GM21723 (cell line): ENCODE data around the gene APLN.

ENCODE experiments used
- ATAC-seq: cut with Tn5 transposase; IDR thresholded peaks from one replicate; pipeline ENCODE4 v1.9.1; 2021; ENCODE audit warnings: mild to moderate bottlenecking, moderate library complexity; ENCODE audit not compliant: unreplicated experiment

Gene APLN

DNA sequence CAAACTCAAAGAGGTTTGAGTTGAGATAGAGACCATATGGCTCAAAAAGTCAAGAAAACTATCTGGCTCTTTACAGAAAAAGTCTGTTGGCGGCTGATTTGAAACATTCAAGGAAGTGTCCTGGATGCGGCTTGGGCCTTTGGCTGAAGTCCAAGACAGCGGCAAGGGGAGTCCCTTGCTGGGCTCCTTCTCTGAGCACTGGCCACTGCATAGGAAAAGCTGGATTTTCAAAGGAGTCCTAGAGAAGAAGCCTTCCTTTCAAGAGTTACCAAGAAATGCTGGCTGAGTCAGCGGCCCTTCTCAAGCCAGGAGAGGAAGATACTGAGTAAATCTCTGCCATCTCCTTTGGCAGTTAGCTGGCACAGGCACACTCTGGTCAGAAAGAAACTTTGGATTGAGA is 12.1 kb downstream of the APLN start:
- no peak for ATAC-seq

DNA sequence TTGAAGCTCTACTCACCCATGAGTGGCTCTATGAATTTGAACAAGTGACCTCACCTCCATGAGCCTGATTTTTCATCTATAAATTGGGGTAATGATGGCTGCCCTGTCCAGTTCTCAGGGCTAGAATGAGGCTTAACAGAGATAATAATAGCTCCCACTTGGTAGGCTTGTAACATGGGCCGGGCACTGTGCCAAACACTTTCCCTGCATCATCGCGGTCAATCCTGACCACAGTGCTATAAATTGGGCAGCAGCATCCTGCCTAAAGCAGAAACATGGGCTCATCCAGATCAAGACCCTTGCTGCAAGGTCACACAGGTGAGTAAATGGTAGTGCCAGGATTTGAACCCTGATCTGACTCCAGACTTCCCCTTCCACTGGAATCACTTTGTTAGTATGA is 12.8 kb downstream of the APLN start:
- no peak for ATAC-seq

DNA sequence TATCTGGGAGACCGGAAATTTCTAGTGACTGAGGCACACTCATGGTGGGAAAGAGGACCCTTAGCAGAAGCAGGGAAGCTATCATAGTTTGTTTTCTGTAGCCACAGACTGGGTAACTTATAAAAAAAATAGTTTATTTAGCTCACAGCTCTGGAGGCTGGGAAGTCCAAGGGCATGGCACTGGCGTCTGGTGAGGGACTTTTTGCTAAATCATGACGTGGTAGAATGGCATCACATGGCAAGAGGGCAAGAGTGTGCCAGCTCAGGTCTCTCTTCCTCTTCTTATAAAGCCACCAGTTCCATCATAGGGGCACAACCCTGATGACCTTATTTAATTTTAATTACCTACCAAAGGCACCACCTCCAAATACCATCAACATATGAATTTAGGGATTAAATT is 13.3 kb downstream of the APLN start:
- ATAC-seq = no peak

DNA sequence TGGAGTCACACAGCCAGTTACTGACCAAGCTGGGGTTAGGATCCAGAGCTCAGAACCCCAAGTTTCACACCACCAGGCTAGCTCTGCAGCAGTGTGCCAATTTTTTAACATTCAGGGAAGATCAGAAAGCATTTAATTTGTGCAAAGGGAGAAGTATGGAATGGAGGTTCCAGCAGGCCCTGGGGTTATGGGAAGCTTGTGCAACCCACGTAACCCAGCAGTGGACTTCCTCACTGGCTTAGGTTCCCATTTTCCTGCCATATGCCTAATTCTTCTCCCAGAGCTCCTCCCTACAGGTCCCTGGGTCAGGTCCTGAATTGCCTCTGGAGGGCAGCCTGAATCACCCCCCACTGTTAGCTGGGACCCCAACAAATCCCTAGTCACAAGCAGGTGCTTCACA is 14.0 kb downstream of the APLN start:
- ATAC-seq = no peak

DNA sequence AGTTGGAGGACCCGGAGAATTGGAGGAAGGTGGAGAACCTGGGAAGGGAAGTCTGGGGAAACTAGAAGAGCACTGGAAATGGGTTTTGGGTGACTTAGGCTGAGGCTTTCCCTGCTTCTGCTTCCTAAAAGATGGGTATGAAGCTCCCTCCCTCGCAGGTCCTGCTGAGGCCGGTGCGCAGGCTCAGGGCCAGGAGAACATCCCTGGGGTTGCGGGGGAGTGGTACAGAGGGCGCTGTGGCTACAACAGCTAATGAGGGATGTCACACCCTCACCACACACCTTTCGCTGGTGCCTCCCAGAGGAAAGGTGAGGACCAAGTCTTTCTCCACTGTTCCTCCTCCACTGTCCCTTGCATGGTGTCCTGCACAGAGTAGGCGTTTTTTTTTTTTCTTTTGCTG is 15.8 kb downstream of the APLN start:
- no peak for ATAC-seq

DNA sequence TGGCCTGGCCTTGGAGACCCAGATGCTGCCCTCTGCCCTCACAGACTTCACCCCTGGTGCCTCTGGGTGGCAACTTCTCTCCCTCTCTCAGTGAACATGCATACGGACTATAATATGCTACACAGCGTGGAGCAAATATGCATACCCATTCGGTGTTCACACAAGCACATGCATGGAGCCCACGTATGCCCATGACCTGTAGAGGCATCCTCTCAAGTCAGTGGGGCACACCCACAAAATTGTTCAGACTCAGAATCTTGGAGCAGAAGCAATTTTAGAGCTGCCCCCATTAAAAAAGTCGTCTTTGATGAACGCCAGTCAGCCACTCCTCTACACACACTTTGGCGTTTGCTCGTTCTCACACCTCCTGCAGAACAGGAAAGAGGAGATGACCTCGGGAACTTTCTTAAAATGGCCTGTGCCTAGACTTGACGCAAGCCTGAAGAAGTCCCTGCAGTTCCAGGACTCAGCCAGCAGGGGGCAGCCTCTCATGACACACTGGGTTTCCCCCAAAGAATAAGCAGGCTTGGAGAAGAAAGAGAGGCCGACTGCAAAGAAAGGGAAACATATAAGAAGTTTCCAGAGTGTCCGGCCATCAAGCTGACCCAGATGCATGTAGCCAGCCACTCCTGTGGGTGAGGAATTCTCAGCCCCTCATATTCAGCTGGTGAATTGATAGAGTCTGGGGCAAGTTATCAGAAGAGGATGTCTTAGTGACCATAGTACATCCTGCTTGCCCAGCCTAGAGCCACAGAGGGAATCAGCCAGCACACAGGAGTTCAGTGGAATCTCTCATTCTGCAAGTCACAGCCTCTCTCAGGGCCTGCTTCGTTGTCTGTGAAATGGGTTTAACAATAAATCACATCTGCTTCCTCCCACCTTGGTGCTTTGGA is 17.3 kb downstream of the APLN start:
- peak; percentile 81 for ATAC-seq

DNA sequence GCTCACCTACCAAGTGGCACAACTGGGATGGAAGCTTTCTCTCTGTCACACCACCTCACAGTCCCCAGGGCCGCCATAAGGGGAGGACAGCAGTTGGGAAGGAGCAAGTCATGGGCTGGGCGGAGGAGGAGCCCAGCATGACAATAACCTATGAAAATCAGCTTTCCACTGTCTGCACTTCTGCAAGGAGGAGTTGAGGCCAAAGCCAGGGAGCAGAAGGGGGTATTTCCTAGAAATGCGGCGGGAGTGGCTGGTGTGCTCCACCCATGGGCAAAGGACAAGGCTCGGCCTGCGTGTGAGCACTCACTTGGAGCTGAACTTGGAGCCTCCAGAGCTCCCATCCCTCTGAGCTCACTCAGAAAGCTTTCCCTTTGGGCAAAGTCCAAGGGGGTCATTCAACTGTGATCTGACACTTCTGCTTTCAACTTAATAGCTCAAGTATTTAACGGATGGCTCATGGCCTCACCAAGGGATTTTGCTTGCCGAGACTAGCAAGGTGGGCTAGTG is 18.5 kb downstream of the APLN start:
- no peak for ATAC-seq

DNA sequence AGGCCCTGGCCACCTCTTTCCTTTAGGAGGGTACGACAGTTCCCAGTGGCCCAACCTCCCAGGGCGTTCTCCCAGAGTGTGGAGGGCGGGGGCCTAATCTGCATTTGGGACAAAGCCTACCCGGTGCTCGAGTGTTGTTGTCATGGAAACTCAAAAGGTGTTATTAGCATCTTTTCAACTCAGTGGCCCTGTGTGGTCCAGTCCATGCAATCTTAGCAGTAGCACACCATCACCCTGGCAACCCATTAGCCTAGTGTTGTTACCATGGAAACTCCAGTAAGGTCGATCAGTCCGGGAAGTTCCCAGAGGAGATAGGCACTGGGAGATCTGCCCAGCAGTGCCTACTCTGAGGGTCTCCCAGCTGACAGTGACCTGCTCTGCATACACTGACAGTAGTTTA is 20.2 kb downstream of the APLN start:
- ATAC-seq = no peak

DNA sequence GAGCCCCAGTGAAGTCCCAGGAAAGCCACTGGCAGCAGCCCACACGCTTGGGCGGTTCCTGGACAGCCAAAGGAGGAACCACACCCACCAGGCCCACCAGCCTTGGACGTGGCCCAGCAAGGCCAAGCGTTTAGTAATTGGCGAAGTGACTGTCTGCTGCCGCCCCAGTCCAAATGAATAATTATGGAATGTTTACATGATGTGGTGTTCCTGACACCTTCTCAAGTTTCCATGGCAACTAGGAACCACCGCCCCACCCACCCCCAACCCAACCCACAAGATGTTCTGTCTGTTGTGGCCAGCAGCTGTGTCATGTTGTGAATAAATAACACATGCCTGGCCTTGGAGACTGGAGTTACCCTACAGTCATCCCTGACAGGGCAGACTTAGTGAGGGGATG is 22.3 kb downstream of the APLN start:
- no peak for ATAC-seq

DNA sequence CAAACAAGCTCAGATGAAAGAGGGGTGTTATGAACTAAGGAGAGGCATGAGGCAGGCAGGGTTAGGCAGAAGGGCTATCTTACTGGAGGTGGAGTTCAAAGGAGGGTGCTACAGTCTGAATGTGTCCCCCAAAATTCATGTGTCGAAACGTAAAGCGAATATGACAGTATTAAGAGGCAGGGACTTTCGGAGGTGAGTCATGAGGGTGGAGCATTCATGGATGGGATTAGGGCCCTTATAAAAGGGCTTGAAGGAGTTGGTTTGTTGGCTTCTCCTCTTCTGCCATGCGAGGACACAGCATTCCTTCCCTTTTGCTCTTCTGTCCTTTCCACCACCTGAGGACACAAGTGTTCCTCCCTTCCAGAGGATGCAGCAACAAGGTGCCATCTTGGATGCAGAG is 22.9 kb downstream of the APLN start:
- no peak for ATAC-seq

DNA sequence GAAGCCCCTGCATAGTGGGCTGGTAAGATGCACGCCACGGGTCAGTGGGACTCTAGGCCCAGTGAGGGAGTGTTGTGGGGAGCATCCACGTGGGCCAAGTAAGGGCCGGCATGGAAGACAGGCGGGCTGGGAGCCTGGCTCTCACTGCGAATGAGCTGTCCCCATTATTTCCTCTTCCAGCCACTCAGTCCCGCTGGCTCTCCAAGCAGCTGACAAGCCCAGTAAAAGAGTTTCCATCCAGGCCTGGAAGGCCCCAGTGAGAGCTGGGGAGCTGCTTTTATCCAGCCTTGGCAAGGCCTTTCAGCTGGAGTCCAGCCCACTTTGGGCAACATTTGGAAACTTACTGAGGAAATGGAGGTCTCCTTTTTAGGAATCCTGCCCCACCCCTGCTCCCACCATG is 24.9 kb downstream of the APLN start:
- ATAC-seq = no peak

DNA sequence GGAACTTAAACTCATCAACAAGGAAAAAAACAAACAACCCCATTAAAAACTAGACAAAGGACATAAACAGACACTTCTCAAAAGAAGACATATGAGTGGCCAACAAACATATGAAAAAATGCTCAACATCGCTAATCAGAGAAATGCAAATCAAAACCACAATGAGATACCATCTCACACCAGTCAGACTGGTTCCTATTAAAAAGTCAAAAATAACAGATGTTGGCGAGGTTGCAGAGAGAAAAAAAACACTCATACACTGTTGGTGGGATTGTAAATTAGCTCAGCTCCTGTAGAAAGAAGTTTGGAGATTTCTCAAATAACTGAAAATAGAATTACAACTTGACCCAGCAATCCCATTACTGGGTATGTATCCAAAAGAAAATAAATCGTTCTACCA is 28.7 kb downstream of the APLN start:
- no peak for ATAC-seq

DNA sequence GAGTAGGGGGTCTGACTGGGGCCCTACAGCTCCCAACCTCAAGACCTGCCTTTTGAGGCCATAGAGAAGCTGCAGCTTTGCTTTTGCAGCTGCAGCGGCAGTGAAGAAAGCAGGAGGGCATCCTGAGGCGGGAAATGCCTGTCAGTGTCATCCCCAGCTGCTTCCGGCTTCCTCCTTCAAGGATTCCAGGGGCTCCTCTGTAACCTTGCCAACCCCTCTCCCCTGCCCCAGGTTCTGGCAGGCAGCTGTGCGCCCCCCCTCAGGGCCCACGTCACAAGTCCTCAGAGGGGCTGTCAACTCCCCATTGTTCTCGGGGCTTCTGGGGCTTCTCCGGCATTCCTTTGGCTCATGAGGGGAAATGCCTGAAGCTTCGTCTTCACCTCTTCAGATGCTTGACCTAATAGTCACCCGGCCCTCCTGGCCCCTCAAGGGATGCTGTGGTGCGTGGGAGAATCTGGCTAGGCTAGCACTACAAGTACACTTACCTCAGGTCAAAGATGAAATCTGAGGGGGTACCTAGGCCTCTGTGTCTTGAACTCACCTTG is 31.9 kb downstream of the APLN start:
- ATAC-seq = no peak

DNA sequence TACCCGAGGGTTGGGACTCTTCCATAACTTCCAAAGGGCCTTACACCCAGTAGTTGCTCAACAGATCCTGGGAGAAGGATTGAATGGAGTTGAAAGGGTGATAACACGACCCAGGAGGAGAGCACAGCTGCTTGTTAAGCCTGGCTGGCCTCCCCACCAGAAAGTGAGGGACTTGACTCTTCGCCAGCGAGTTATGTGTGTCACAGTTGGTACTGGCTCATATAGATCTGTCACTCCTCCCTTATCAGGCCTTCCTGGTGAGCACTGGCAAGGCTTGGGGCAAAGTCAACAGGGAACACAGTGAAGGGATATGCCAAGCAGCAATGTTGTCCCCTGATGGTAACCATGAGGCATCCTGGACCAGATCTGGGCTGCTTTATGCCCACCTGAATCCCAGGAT is 35.8 kb downstream of the APLN start:
- no peak for ATAC-seq

DNA sequence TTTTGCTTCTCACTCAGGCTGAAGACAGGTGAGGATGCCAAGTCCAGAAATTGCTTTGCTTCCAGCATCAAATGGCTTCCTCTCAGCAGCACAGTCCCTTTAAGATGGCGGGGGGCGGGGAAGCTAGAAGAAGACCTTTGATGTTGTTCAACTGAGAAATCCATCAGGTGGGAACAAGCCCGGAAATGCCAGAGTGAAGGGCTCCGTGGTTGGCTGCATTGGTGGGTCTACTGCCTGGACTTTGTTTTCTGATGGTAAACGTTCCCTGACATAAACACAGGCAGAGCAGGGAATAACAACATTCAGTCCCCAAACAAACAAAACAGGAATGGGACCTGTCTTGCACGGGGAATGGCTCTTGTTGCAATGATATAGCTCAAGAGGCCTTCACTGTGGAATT is 37.3 kb downstream of the APLN start:
- ATAC-seq = no peak

DNA sequence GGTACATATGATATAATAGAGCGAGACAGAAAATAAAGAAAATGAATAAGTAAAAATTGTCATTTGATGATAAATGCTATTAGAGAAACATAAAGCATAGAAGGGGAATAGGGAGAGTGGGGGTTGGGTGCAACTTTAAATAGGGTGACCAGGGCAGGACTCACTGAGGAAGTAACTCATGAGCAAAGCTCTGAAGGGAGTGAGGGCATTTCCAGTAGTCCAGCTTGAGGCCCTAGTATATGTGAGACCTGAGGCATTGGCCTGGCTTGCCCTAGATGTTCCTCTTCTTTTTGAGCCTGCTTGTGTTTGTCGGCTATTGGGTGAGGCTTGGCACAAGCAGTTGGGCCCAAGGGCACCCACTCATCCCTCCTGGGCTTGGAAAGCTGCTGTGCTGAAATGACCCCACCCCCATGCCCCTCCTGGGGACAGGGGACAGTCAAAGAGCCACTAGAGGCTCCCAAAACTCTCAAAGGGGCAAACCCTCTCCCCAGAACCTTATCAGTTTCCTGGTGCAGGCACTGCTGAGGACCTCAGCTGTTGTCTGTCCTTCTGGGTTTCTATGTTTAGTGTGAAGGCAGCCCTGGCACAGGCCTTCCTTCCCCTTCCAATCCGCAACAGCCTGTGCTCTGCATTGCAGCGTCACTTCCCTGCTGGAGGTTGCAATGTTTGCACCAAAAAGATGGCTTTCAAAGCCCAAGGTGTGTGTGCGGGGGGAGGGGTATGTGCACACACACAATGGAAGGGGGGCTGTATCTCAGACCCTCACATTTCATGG is 40.1 kb downstream of the APLN start:
- no peak for ATAC-seq

DNA sequence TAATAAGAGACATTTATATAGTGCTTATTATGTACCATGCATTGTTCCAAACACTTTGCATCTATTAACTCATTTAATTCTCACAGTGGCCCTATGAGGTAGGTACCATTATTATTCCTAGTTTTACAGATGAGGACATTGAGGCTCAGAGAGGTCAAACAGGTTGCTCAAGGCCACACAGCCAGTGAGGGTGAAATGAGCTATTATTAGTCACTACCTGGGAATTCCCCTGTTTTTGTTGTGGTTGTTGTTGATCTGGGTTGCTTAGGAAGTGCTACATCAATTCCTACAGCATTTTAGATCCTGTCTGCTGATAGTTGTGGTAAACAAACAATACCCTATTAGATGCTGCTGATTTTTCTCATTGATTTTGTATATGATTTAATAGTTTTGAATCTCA is 41.2 kb downstream of the APLN start:
- ATAC-seq = no peak

DNA sequence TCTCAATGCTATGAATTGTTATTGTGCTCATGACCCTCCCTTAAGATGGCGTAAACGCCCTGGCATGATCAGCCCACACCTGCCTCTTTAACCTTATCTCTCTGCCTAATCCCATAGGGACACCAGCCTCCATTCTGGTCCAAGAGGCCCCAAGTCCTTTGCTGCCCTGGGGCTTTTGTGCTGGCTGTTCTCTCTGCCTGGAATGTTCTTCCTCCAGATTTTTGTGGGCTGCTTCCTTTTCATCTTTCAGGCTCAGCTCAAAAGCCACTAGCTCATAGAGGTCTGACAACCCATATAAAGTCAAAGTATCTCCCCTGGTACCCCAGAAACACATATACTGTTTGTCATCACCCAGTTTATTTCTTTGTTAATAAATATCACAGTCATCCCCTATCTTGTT is 42.4 kb downstream of the APLN start:
- ATAC-seq = no peak

DNA sequence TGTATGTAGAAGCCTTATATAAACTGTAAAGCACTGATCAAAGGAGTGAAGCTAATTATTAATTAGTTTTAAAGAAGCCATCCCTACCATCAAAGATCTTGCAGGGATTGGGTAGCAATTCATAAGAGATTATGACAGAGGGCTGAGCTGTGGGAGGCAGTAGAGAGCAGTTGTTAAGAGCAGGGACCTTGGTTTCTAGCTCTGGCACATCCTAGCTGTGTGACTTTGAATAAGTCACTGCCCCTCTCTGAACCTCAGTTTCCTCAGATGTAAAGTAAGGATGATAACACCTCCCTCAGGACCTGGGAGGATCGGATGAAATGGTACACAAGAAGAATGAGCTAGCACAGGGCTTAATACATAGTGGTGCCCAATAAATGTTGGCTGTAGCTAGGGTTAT is 45.4 kb downstream of the APLN start:
- no peak for ATAC-seq

DNA sequence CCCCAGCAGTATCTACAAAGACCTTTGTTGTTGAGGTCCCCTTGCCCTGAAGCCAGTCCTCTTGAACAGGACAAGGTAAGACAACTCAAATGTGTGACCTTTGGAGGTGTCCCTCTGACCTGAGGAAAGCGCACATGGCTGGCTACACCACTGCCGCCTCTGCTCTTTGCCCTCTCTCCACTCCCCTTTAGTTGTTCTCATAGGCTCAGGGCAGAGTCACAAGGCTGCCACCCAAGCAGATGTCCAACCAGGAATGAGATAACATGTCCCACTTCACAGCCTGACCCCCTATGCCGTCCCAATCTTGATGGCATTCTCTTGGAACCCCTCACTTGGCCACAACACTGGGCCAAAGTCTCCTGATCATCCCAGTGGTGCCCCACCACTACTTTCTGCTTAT is 46.3 kb downstream of the APLN start:
- no peak for ATAC-seq

DNA sequence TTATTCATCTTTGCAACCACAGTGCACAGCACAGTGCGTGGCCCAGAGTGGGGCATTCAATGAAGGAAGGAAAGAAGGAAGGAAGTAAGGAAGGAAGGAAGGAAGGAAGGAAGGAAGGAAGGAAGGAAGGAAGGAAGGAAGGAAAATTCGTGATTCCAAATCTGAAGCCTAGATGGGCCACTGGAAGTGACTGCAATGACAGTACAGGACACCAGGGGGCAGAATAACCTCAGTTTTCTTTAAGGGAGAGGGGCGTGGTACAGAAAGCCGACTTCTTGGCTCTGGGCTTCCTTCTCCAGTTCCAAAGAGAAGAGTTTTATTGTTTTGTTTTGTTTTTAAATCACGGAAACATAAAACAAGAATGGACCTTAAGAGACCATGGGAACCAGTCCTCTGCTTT is 47.8 kb downstream of the APLN start:
- ATAC-seq = peak; percentile 49

DNA sequence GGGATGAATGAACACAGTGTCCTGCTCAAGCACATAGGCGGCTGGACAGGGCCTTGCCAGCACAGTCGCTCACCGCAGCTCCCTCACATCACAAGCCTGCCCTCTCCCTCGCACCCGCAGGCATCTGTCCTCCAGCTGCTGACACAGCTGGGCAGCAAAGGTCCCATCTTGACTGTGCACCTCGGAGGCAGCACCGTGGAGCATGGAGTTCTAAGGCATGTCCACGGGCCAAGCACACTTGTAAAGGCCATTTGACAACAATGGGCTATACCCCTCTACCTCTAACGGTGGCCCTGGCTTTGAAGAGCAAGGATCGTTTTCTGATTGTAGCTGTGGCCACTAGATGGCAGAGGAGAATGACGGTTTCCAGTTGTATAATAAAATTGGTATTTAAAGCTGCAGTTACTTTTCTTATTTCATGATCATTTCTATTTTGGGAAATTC is 53.8 kb downstream of the APLN start:
- no peak for ATAC-seq
